ENCODE data around the gene CCL11. TPM values are rescaled to one million over a fixed set of nuclear protein-coding genes. Genes with fewer than 3 reads are reported as not detected.

The CCL11 gene
- total and polyA plus RNA-seq, 2 experiments from 2014 or later = not detected

DNA sequence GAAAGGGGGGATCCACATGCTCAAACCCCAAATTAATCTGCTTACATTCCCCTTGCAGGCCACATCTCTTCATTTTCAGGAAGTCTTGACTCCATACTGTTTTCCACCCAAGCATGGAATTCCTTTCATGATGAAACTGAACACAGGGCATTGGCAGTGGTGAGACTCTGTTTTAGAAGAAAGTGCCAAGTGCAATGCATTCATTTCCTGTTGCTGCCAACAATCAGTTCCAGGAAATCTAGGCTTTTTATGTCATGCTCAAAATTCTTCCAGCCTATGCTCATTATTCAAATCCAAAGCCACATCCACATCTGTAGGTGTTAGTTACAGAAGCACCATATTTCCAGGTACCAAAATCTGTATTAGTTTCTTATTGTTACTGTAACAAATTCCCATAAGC, 26.4 kb upstream of the CCL11 start:
- Mint-ChIP-seq H3K4me3 (no peak overlapping the region), H3K4me1 (peaks cover 16% of the 10 kb centered on the region), H3K27me3 (ENCODE audit: insufficient read depth, low read depth, poor library complexity) (peaks cover 6% of the 10 kb centered on the region), H3K36me3 (ENCODE audit: low read depth) (no peaks in the 10 kb centered on the region; the same call in 2 of the 3 replicates), H3K9me3 (no peaks in the 10 kb centered on the region), H3K27ac (no peak overlapping the region)
- Histone ChIP-seq H3F3A (replicated peaks; ENCODE audit: low read depth) (peaks cover 5% of the 10 kb centered on the region), H3K4me3 (no peak overlapping the region), H3K36me3 (ENCODE audit: insufficient read depth) (no peaks in the 10 kb centered on the region; the same call in 1 of the 2 replicates), H3K79me2 (replicated peaks; ENCODE audit: insufficient read depth) (no peaks in the 10 kb centered on the region), H4K20me1 (replicated peaks; ENCODE audit: insufficient read depth) (no peaks in the 10 kb centered on the region), H3K4me1 (ENCODE audit: insufficient read depth) (peaks cover 17% of the 10 kb centered on the region), H3K27me3 (ENCODE audit: insufficient read depth) (no peaks in the 10 kb centered on the region), H3K9me2 (ENCODE audit: insufficient read depth) (no peaks in the 10 kb centered on the region), H2AFZ (peak overlapping the region; percentile 11; the same call in 1 of the 2 replicates), H3K27ac (ENCODE audit: low read depth) (no peak overlapping the region), H3K4me2 (no peak overlapping the region)
- no peak for DNase-seq (ENCODE audit: low spot score)
- no peak for TF ChIP-seq ZNF114 (CRISPR knock-in tag; IDR thresholded peaks at IDR 0.05)
- no peak for TF ChIP-seq ZNF462 (CRISPR knock-in tag; IDR thresholded peaks at IDR 0.05)
- TF ChIP-seq EZH2 (IDR thresholded peaks at IDR 0.05; ENCODE audit: low read depth, unreplicated experiment) = no peak
- no peak for TF ChIP-seq CREB1 (CRISPR knock-in tag; IDR thresholded peaks at IDR 0.05; ENCODE audit: low read depth)
- ATAC-seq = no peak

GRCh38 chr17:34260861-34261260, 24.7 kb upstream of the CCL11 start:
- H3K79me2 ChIP-seq (replicated peaks; ENCODE audit: insufficient read depth) = no peaks in the 10 kb centered on the region
- no peaks in the 10 kb centered on the region; the same call in 1 of the 2 replicates for H3F3A ChIP-seq (replicated peaks; ENCODE audit: low read depth)
- no peak overlapping the region for H3K27ac ChIP-seq (ENCODE audit: low read depth)
- no peak overlapping the region for H3K4me3 ChIP-seq
- no peak overlapping the region for H3K4me3 Mint-ChIP-seq
- H3K27ac Mint-ChIP-seq = no peak overlapping the region
- H3K9me2 ChIP-seq (ENCODE audit: insufficient read depth) = no peaks in the 10 kb centered on the region
- ATAC-seq (no peak), DNase-seq (ENCODE audit: low spot score) (no peak)
- H3K36me3 Mint-ChIP-seq (ENCODE audit: low read depth) = no peaks in the 10 kb centered on the region; the same call in 2 of the 3 replicates
- peaks cover 7% of the 10 kb centered on the region for H3K4me1 ChIP-seq (ENCODE audit: insufficient read depth)
- H4K20me1 ChIP-seq (replicated peaks; ENCODE audit: insufficient read depth) = no peaks in the 10 kb centered on the region
- no peaks in the 10 kb centered on the region; the same call in 1 of the 2 replicates for H3K36me3 ChIP-seq (ENCODE audit: insufficient read depth)
- no peak overlapping the region for H2AFZ ChIP-seq
- no peak overlapping the region for H3K4me2 ChIP-seq
- no peaks in the 10 kb centered on the region for H3K27me3 ChIP-seq (ENCODE audit: insufficient read depth)
- H3K9me3 Mint-ChIP-seq = no peaks in the 10 kb centered on the region
- H3K27me3 Mint-ChIP-seq (ENCODE audit: insufficient read depth, low read depth, poor library complexity) = peaks cover 3% of the 10 kb centered on the region
- H3K4me1 Mint-ChIP-seq = peaks cover 3% of the 10 kb centered on the region
- no peak for TF ChIP-seq STAT1 (IDR thresholded peaks at IDR 0.05; ENCODE audit: unreplicated experiment)
- TF ChIP-seq POLR2AphosphoS5 (IDR thresholded peaks at IDR 0.05; ENCODE audit: low read depth) = no peak
- no peak for TF ChIP-seq ZNF114 (CRISPR knock-in tag; IDR thresholded peaks at IDR 0.05)
- no peak for TF ChIP-seq EZH2 (IDR thresholded peaks at IDR 0.05; ENCODE audit: low read depth, unreplicated experiment)
- no peak for TF ChIP-seq EZH2phosphoT487 (IDR thresholded peaks at IDR 0.05; ENCODE audit: unreplicated experiment)
- TF ChIP-seq, protein P1, sequence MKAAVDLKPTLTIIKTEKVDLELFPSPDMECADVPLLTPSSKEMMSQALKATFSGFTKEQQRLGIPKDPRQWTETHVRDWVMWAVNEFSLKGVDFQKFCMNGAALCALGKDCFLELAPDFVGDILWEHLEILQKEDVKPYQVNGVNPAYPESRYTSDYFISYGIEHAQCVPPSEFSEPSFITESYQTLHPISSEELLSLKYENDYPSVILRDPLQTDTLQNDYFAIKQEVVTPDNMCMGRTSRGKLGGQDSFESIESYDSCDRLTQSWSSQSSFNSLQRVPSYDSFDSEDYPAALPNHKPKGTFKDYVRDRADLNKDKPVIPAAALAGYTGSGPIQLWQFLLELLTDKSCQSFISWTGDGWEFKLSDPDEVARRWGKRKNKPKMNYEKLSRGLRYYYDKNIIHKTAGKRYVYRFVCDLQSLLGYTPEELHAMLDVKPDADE (IDR thresholded peaks at IDR 0.05) = no peak
